Upper lobe of left lung (tissue), 4 donors: ENCODE data around the gene GTPBP1.

ENCODE experiments used
- EP300 ChIP-seq, 4 donors: sonication (generic); formaldehyde crosslinking; IDR thresholded peaks; one replicate each; pipeline ENCODE4 v1.5.1; 2017; ENCODE audit warnings: antibody characterized with exemption in 4 of 4, control low read depth in 2 of 4
- POLR2A ChIP-seq, 4 donors: fragments of 450-650 bp; IDR thresholded peaks; one replicate each; pipeline ENCODE4 v1.5.1; 2016 to 2017; ENCODE audit warnings: antibody characterized with exemption in 4 of 4, mild to moderate bottlenecking in 2 of 4
- POLR2AphosphoS5 ChIP-seq, 2 donors: sonication (generic); formaldehyde crosslinking; IDR thresholded peaks; one replicate each; pipeline ENCODE4 v1.5.1; 2017; ENCODE audit warnings: antibody characterized with exemption in 2 of 2
- TF ChIP-seq, protein P1 (sequence below), 6 experiments: fragments of 450-650 bp in 4 of 6; fragments of 200-600 bp in 2 of 6; sonication (generic) in 2 of 6; IDR thresholded peaks; one replicate each; pipeline ENCODE4 v1.5.1; 2016 to 2019; ENCODE audit warnings: antibody characterized with exemption in 6 of 6

DNA sequence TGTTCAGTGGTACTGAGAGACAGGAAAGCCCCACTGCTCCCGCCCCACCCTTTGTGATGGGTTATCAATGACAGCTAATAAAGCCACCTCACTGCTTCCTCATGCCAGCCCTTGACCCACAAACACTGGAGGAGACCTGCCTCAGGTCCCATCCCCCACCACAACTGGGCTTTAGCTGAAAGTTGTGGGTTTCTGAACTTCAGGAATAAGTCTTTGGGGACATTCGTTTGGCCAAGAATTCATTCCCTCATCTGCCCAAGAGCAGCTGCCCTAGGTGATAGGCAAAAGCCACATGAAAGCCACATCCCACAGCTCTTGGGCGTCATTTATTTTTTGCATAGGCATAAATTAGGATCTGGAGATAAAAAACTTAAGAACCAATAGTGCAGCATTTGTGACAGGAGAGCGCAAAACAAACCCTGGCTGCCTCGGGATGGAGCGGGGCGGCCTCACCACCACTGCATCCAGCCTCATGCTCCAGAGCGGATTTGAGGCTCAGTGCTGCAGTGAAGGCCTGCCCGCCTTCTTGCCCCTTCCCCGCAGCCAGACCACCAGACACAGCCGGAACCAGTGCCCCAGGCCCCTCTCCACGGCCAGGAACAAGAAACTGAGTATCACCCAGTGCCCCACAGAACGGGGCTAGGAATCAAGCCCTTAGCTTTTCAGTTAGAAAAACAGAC is 28.8 kb downstream of the GTPBP1 start:
- TF ChIP-seq, protein P1, sequence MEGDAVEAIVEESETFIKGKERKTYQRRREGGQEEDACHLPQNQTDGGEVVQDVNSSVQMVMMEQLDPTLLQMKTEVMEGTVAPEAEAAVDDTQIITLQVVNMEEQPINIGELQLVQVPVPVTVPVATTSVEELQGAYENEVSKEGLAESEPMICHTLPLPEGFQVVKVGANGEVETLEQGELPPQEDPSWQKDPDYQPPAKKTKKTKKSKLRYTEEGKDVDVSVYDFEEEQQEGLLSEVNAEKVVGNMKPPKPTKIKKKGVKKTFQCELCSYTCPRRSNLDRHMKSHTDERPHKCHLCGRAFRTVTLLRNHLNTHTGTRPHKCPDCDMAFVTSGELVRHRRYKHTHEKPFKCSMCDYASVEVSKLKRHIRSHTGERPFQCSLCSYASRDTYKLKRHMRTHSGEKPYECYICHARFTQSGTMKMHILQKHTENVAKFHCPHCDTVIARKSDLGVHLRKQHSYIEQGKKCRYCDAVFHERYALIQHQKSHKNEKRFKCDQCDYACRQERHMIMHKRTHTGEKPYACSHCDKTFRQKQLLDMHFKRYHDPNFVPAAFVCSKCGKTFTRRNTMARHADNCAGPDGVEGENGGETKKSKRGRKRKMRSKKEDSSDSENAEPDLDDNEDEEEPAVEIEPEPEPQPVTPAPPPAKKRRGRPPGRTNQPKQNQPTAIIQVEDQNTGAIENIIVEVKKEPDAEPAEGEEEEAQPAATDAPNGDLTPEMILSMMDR (IDR thresholded peaks at IDR 0.05): no peak
- no peak for TF ChIP-seq POLR2A (IDR thresholded peaks at IDR 0.05)
- no peak for TF ChIP-seq EP300 (IDR thresholded peaks at IDR 0.05)
- no peak for TF ChIP-seq POLR2AphosphoS5 (IDR thresholded peaks at IDR 0.05)
